K562 (cell line): Measurements from ENCODE around the gene HMGA1. TPM values are rescaled to one million over a fixed set of nuclear protein-coding genes. Genes with fewer than 3 reads are reported as not detected.
A peak's percentile ranks its signal among the peaks of the same experiment; 100 is the strongest.

Source experiments
- ARID1B ChIP-seq: fragments of 450-650 bp; IDR thresholded peaks from 2 replicates; pipeline ENCODE4 v1.6.1; 2016; ENCODE audit warnings: antibody characterized with exemption, mild to moderate bottlenecking, inconsistent platforms
- BRCA1 ChIP-seq, 2 experiments: fragments of 450-650 bp in 1 of 2; sonication (generic) in 1 of 2; formaldehyde crosslinking in 1 of 2; IDR thresholded peaks; 2 replicates each; pipeline versions ENCODE4 v1.5.0 to v1.6.1; 2017 to 2020; ENCODE audit warnings: mild to moderate bottlenecking in 1 of 2, missing genetic modification reagents in 1 of 2
- CBX8 ChIP-seq: fragments of 200-600 bp; sonication (generic); IDR thresholded peaks from 2 replicates; pipeline ENCODE4 v1.6.1; 2012; ENCODE audit warnings: borderline replicate concordance, mixed run types, low read depth, mild to moderate bottlenecking, moderate library complexity, mixed read lengths, low read length, control low read depth, inconsistent platforms; ENCODE audit not compliant: poor library complexity, severe bottlenecking; ENCODE audit errors: extremely low read depth
- CREM ChIP-seq: IDR thresholded peaks from 2 replicates; pipeline ENCODE4 v1.6.1; 2014; ENCODE audit warnings: antibody characterized with exemption, low read depth
- DMBX1 ChIP-seq: fragments of 250-450 bp; sonication (Bioruptor Pico); IDR thresholded peaks from 2 replicates; pipeline ENCODE4 v1.8.0; 2022; ENCODE audit warnings: inconsistent platforms, mild to moderate bottlenecking, moderate library complexity, borderline replicate concordance
- EP400 ChIP-seq: fragments of 450-650 bp; IDR thresholded peaks from 2 replicates; pipeline ENCODE4 v1.6.1; 2017; ENCODE audit warnings: antibody characterized with exemption, mild to moderate bottlenecking, moderate library complexity
- EZH2 ChIP-seq: IDR thresholded peaks from 2 replicates; pipeline ENCODE4 v1.6.1; 2012; ENCODE audit warnings: low read depth, mild to moderate bottlenecking, inconsistent platforms, low read length, borderline replicate concordance
- KDM4B ChIP-seq, 2 experiments: fragments of 450-650 bp in 1 of 2; sonication (generic) in 1 of 2; IDR thresholded peaks; 2 replicates each; pipeline ENCODE4 v1.6.1; 2016 to 2017; ENCODE audit warnings: borderline replicate concordance in 2 of 2, antibody characterized with exemption in 1 of 2, low read depth in 1 of 2, mild to moderate bottlenecking in 1 of 2
- L3MBTL2 ChIP-seq: fragments of 450-650 bp; IDR thresholded peaks from 2 replicates; pipeline ENCODE4 v1.6.1; 2016; ENCODE audit warnings: mild to moderate bottlenecking, moderate library complexity
- MAZ ChIP-seq, 2 experiments: fragments of 450-650 bp in 1 of 2; sonication (generic) in 1 of 2; formaldehyde crosslinking; IDR thresholded peaks in 1 of 2; conservative IDR thresholded peaks in 1 of 2; 2 replicates each; pipeline versions ENCODE4 v1.4.0 to v1.5.0; 2020; ENCODE audit warnings: mild to moderate bottlenecking in 1 of 2, missing genetic modification reagents in 1 of 2
- MYC ChIP-seq, 2 experiments: fragments of 250-450 bp in 1 of 2; sonication (Bioruptor Pico) in 1 of 2; IDR thresholded peaks; 2 replicates each; pipeline versions ENCODE4 v1.5.1 to v1.6.1; 2012 to 2021; ENCODE audit warnings: low read depth in 2 of 2, borderline replicate concordance in 1 of 2, improper control_type of control experiment in 1 of 2, low read length in 1 of 2, mild to moderate bottlenecking in 1 of 2, moderate library complexity in 1 of 2
- NFATC3 ChIP-seq: fragments of 450-650 bp; IDR thresholded peaks from 2 replicates; pipeline ENCODE4 v1.6.1; 2017; ENCODE audit warnings: mild to moderate bottlenecking
- NFE2 ChIP-seq: IDR thresholded peaks from 2 replicates; pipeline ENCODE4 v1.6.1; 2014; ENCODE audit warnings: antibody characterized with exemption, low read depth
- NR2C2 ChIP-seq, 2 experiments: fragments of 200-800 bp in 1 of 2; sonication (Bioruptor generic) in 1 of 2; sonication (generic) in 1 of 2; formaldehyde crosslinking in 1 of 2; IDR thresholded peaks; 2 replicates each; pipeline versions ENCODE4 v1.6.1 to v1.8.0; 2016 to 2022; ENCODE audit warnings: mild to moderate bottlenecking in 1 of 2, missing compliant biosample characterization in 1 of 2, missing genetic modification characterization in 1 of 2, missing genetic modification reagents in 1 of 2
- PHB ChIP-seq: fragments of 250-450 bp; sonication (Bioruptor Pico); IDR thresholded peaks from 2 replicates; pipeline ENCODE4 v1.5.0; 2021
- POLR2G ChIP-seq: fragments of 200-400 bp; formaldehyde crosslinking; IDR thresholded peaks from 2 replicates; pipeline ENCODE4 v1.6.1; 2017; ENCODE audit warnings: low read depth, mild to moderate bottlenecking, antibody characterized with exemption, low read length, moderate library complexity
- RB1 ChIP-seq: fragments of 450-650 bp; IDR thresholded peaks from 2 replicates; pipeline ENCODE4 v1.6.1; 2017; ENCODE audit warnings: low read depth, mild to moderate bottlenecking
- SMARCE1 ChIP-seq: fragments of 450-650 bp; IDR thresholded peaks from 2 replicates; pipeline ENCODE4 v1.7.1; 2016; ENCODE audit warnings: mild to moderate bottlenecking
- SPI1 ChIP-seq: IDR thresholded peaks from 2 replicates; pipeline ENCODE4 v1.6.1; 2011; ENCODE audit warnings: low read depth, low read length, control low read depth, borderline replicate concordance
- SRSF9 ChIP-seq: fragments of 200-400 bp; formaldehyde crosslinking; IDR thresholded peaks from 2 replicates; pipeline ENCODE4 v1.6.1; 2017; ENCODE audit warnings: low read depth, low read length, borderline replicate concordance
- TARDBP ChIP-seq: fragments of 450-650 bp; IDR thresholded peaks from 2 replicates; pipeline ENCODE4 v1.6.1; 2016
- TBP ChIP-seq: optimal IDR thresholded peaks from 2 replicates; pipeline ENCODE3; 2011; ENCODE audit warnings: low read depth, low read length, improper control_type of control experiment
- TRIM24 ChIP-seq, 2 experiments: fragments of 450-650 bp; IDR thresholded peaks; 2 replicates each; pipeline ENCODE4 v1.6.1; 2016
- VEZF1 ChIP-seq: fragments of 200-800 bp; sonication (Bioruptor generic); IDR thresholded peaks from 2 replicates; pipeline ENCODE4 v1.6.1; 2017; ENCODE audit warnings: missing genetic modification characterization, missing compliant biosample characterization
- ZBTB17 ChIP-seq: fragments of 450-650 bp; formaldehyde crosslinking; IDR thresholded peaks from 2 replicates; pipeline ENCODE4 v1.4.0; 2020; ENCODE audit warnings: mild to moderate bottlenecking
- polyA plus RNA-seq, 8 experiments: library from polyadenylated mRNA; depleted of rRNA in 4 of 8; stranded (reverse) in 5 of 8; unstranded in 3 of 8; fragments of >200 nt; fragmentation: Nextera tagmentation in 2 of 8; fragmentation: Illumina TruSeq in 1 of 8; extraction: Ambion mirVana in 2 of 8; extraction: Trizol in 1 of 8; gene quantifications; 2 replicates each; pipeline versions ENCODE4 v1.2.1 to v1.2.3, GENCODE V29; 2011 to 2014; ENCODE audit warnings: inconsistent platforms in 1 of 8, missing spikeins in 1 of 8
- total RNA-seq, 7 experiments: library from RNA; depleted of rRNA in 6 of 7; stranded (reverse); fragments of >200 nt in 6 of 7; fragmentation: Illumina TruSeq in 2 of 7; extraction: Trizol in 2 of 7; gene quantifications; 2 replicates each; pipeline versions ENCODE4 v1.2.1 to v1.2.3, GENCODE V29; 2011 to 2021; ENCODE audit warnings: low replicate concordance in 1 of 7

HMGA1 gene
- total and polyA plus RNA-seq, 9 of the 15 experiments (the other 6 are each of a cell fraction or from before 2014, with no cell fraction given), result 27.8 to 1,947 (median 594) TPM

GRCh38 chr6:34235307-34236130 lies 1.2 kb upstream of the HMGA1 start (continued):
- peak; percentile 88 for TF ChIP-seq VEZF1
- peak; percentile 26 for TF ChIP-seq TBP
- peak; percentile 82 for TF ChIP-seq L3MBTL2
- TF ChIP-seq EZH2, result no peak
- peak; percentile 47; the same call in 1 of the 2 replicates for TF ChIP-seq NFE2
- no peak for TF ChIP-seq SRSF9
- no peak for TF ChIP-seq KDM4B (IDR thresholded peaks at IDR 0.05; ENCODE audit: borderline replicate concordance in 2 of 2, low read depth in 1 of 2)
- TF ChIP-seq CREM, result peak; percentile 50
- peak; percentile 72 for TF ChIP-seq MYC (IDR thresholded peaks at IDR 0.05; ENCODE audit: low read depth, low read length)
- no peak for TF ChIP-seq MYC (CRISPR knock-in tag; IDR thresholded peaks at IDR 0.05; ENCODE audit: borderline replicate concordance, low read depth)
- no peak for TF ChIP-seq DMBX1 (CRISPR knock-in tag)
- peak in 1 of 2 experiments; percentile 81; a peak in 2 of 4 replicates for TF ChIP-seq MAZ (CRISPR knock-in tag; conservative IDR thresholded peaks at IDR 0.05 in 1 of 2, IDR thresholded peaks at IDR 0.05 in 1 of 2)
- TF ChIP-seq POLR2G, result peak; percentile 86
- TF ChIP-seq ARID1B, result peak; percentile 8; the same call in 1 of the 2 replicates
- peak; percentile 22; the same call in 1 of the 2 replicates for TF ChIP-seq SPI1
- no peak for TF ChIP-seq BRCA1 (IDR thresholded peaks at IDR 0.05)
- no peak for TF ChIP-seq BRCA1 (CRISPR knock-in tag; IDR thresholded peaks at IDR 0.05)
- TF ChIP-seq CBX8, result no peak
- TF ChIP-seq EP400, result no peak; the same call in 1 of the 2 replicates
- peak; percentile 70; the same call in 1 of the 2 replicates for TF ChIP-seq ZBTB17
- TF ChIP-seq PHB, result peak; percentile 12; the same call in 1 of the 2 replicates
- peak; percentile 45; the same call in 1 of the 2 replicates for TF ChIP-seq RB1
- no peak for TF ChIP-seq SMARCE1
- peak; percentile 48 for TF ChIP-seq TARDBP
- no peak for TF ChIP-seq NFATC3
- TF ChIP-seq TRIM24 (IDR thresholded peaks at IDR 0.05), result peak in 1 of 2 experiments; percentile 10; a peak in 3 of 4 replicates
- no peak for TF ChIP-seq NR2C2 (CRISPR knock-in tag; IDR thresholded peaks at IDR 0.05)
- TF ChIP-seq NR2C2 (tag; IDR thresholded peaks at IDR 0.05), result peak; percentile 73
